CD14-positive monocyte (primary cell): Measurements from ENCODE around the gene ARHGEF37. TPM values are rescaled to one million over a fixed set of nuclear protein-coding genes. Genes with fewer than 3 reads are reported as not detected.

Experiments
- DNase-seq, 3 donors: peaks; one replicate each; pipeline ENCODE4 v3.0.0-alpha.2; 2011 to 2022
- H2AFZ ChIP-seq: 2 replicates; pipeline ENCODE4 v1.6.0; 2012; ENCODE audit warnings: mild to moderate bottlenecking, low read depth, low read length, inconsistent platforms; ENCODE audit not compliant: insufficient read depth, poor library complexity, severe bottlenecking
- H3K27ac ChIP-seq, 2 donors: 1 replicate in 1 of 2; 2 replicates in 1 of 2; pipeline ENCODE4 v1.5.1; 2012 to 2013; ENCODE audit warnings: low read length in 2 of 2, control low read depth in 1 of 2, inconsistent platforms in 1 of 2, low read depth in 1 of 2, mild to moderate bottlenecking in 1 of 2
- H3K27me3 ChIP-seq, 2 donors: one replicate each; pipeline versions ENCODE4 v1.6.0 to v1.6.1; 2011 to 2013; ENCODE audit warnings: low read length in 2 of 2; ENCODE audit not compliant: control insufficient read depth in 2 of 2, insufficient read depth in 2 of 2
- H3K36me3 ChIP-seq, 2 donors: replicated peaks in 1 of 2; 1 replicate in 1 of 2; 2 replicates in 1 of 2; pipeline versions ENCODE4 v1.5.1 to v1.6.1; 2012 to 2013; ENCODE audit warnings: low read length in 2 of 2, control low read depth in 1 of 2, inconsistent platforms in 1 of 2, mild to moderate bottlenecking in 1 of 2; ENCODE audit not compliant: insufficient read depth in 2 of 2, control insufficient read depth in 1 of 2
- H3K4me1 ChIP-seq, 2 donors: 1 replicate in 1 of 2; 2 replicates in 1 of 2; pipeline versions ENCODE4 v1.5.1 to v1.6.1; 2012 to 2013; ENCODE audit warnings: low read length in 2 of 2, control low read depth in 1 of 2, inconsistent platforms in 1 of 2, mild to moderate bottlenecking in 1 of 2, moderate library complexity in 1 of 2; ENCODE audit not compliant: insufficient read depth in 2 of 2, control insufficient read depth in 1 of 2
- H3K4me2 ChIP-seq: replicated peaks from 2 replicates; pipeline ENCODE3; 2012; ENCODE audit warnings: low read length, moderate library complexity, mild to moderate bottlenecking; ENCODE audit not compliant: poor library complexity, severe bottlenecking; ENCODE audit errors: extremely low read depth
- H3K4me3 ChIP-seq, 3 experiments: fragments of 200-600 bp in 1 of 3; sonication (generic) in 1 of 3; replicated peaks in 1 of 3; 1 replicate in 2 of 3; 2 replicates in 1 of 3; pipeline ENCODE4 v1.5.1; 2011 to 2013; ENCODE audit warnings: low read length in 3 of 3, mild to moderate bottlenecking in 3 of 3, control low read depth in 2 of 3, low read depth in 2 of 3, inconsistent platforms in 1 of 3, moderate library complexity in 1 of 3
- H3K79me2 ChIP-seq: 2 replicates; pipeline ENCODE4 v1.6.0; 2012; ENCODE audit warnings: mild to moderate bottlenecking, control low read depth, inconsistent platforms, low read length, moderate library complexity; ENCODE audit not compliant: insufficient read depth
- H3K9ac ChIP-seq: 2 replicates; pipeline ENCODE4 v1.6.0; 2017; ENCODE audit warnings: low read length, mild to moderate bottlenecking; ENCODE audit not compliant: insufficient read depth, poor library complexity, severe bottlenecking
- H3K9me3 ChIP-seq, 2 donors: replicated peaks in 1 of 2; 1 replicate in 1 of 2; 2 replicates in 1 of 2; pipeline versions ENCODE4 v1.5.1 to v1.6.1; 2012 to 2013; ENCODE audit warnings: low read length in 2 of 2, control low read depth in 1 of 2; ENCODE audit not compliant: control insufficient read depth in 1 of 2, insufficient read depth in 1 of 2
- H4K20me1 ChIP-seq: 2 replicates; pipeline ENCODE4 v1.6.0; 2012; ENCODE audit warnings: mild to moderate bottlenecking, low read length, control low read depth, moderate library complexity; ENCODE audit not compliant: insufficient read depth
- H3K27ac Mint-ChIP-seq, 7 donors: one replicate each; pipeline ENCODE4 v1.8.0; 2020; ENCODE audit warnings: mild to moderate bottlenecking in 7 of 7, mixed read lengths in 7 of 7, moderate library complexity in 6 of 7, inconsistent platforms in 2 of 7
- H3K27me3 Mint-ChIP-seq, 3 donors: one replicate each; pipeline ENCODE4 v1.8.0; 2021 to 2022; ENCODE audit warnings: low read depth in 3 of 3, mild to moderate bottlenecking in 3 of 3, mixed read lengths in 3 of 3, moderate library complexity in 3 of 3, inconsistent platforms in 1 of 3
- H3K36me3 Mint-ChIP-seq, 2 donors: one replicate each; pipeline ENCODE4 v1.8.0; 2020; ENCODE audit warnings: mixed read lengths in 2 of 2, inconsistent platforms in 1 of 2, mild to moderate bottlenecking in 1 of 2
- H3K4me1 Mint-ChIP-seq: one replicate; pipeline ENCODE4 v1.8.0; 2020; ENCODE audit warnings: mild to moderate bottlenecking, mixed read lengths
- H3K4me3 Mint-ChIP-seq, 2 donors: one replicate each; pipeline ENCODE4 v1.8.0; 2020; ENCODE audit warnings: mild to moderate bottlenecking in 2 of 2, mixed read lengths in 2 of 2, moderate library complexity in 1 of 2
- H3K9me3 Mint-ChIP-seq, 7 donors: one replicate each; pipeline ENCODE4 v1.8.0; 2020 to 2022; ENCODE audit warnings: mixed read lengths in 7 of 7, mild to moderate bottlenecking in 6 of 7, moderate library complexity in 6 of 7, inconsistent platforms in 2 of 7
- CTCF ChIP-seq: fragments of 200-600 bp; IDR thresholded peaks from one replicate; pipeline ENCODE4 v1.8.0; 2022; ENCODE audit warnings: antibody characterized with exemption, mild to moderate bottlenecking
- WGBS: methylation state at CpG from one replicate; pipeline ENCODE4 v1.1.5; 2013; ENCODE audit warnings: missing lambda C conversion rate; ENCODE audit not compliant: insufficient coverage; 5-methylcytosine and 5-hydroxymethylcytosine counted together
- intact Hi-C, 2 donors: fragments of 100-400 bp; cut with micrococcal nuclease; formaldehyde crosslinking; loops; one replicate each; pipeline versions ENCODE4 v1.15.0 to v1.15.1; 2023
- polyA plus RNA-seq, 3 donors: library from polyadenylated mRNA; depleted of rRNA in 1 of 3; unstranded in 2 of 3; stranded (reverse) in 1 of 3; fragments of 300-500 nt in 2 of 3; fragments of >200 nt in 1 of 3; fragmentation: Illumina TruSeq in 2 of 3; gene quantifications; 1 replicate in 2 of 3; 2 replicates in 1 of 3; pipeline ENCODE4 v1.2.3, GENCODE V29; 2012 to 2021

The ARHGEF37 gene
- polyA plus RNA-seq, 3 donors: not detected

GRCh38 chr5:149632311-149633251 is 51.3 kb downstream of the ARHGEF37 start:
- no peak for TF ChIP-seq CTCF
- H3K9me3 Mint-ChIP-seq: peaks cover 0 to 2% (median 0%) of the 10 kb centered on the region in 7 donors
- Histone ChIP-seq H3K4me3 (no peak overlapping the region), H4K20me1 (no peaks in the 10 kb centered on the region), H3K27me3 (no peaks in the 10 kb centered on the region), H3K9me3 (no peaks in the 10 kb centered on the region), H2AFZ (no peak overlapping the region), H3K27ac (no peak overlapping the region), H3K4me1 (peaks cover 4 to 6% of the 10 kb centered on the region in 2 donors), H3K36me3 (no peaks in the 10 kb centered on the region), H3K79me2 (no peaks in the 10 kb centered on the region), H3K4me2 (no peak overlapping the region), H3K9ac (no peak overlapping the region)
- H3K27ac Mint-ChIP-seq: no peak overlapping the region
- H3K4me1 Mint-ChIP-seq: peaks cover 5% of the 10 kb centered on the region
- intact Hi-C loops: loop anchor here in 1 of 2 donors (10.0 kb wide), 1 partner anchor 362 kb away; no protein-coding TSS in a partner anchor
- no peaks in the 10 kb centered on the region for H3K36me3 Mint-ChIP-seq
- H3K27me3 Mint-ChIP-seq: peaks cover 0 to 3% (median 0%) of the 10 kb centered on the region in 3 donors
- WGBS: 52% methylated on average over 7 of the region's 12 CpGs
- DNase-seq: no peak
- H3K4me3 Mint-ChIP-seq: no peak overlapping the region

- no peak overlapping the region for H2AFZ ChIP-seq
- Mint-ChIP-seq H3K27ac (no peak overlapping the region), H3K27me3 (peaks cover 0 to 2% (median 0%) of the 10 kb centered on the region in 3 donors), H3K9me3 (peaks cover 0 to 2% (median 0%) of the 10 kb centered on the region in 7 donors), H3K4me1 (peaks cover 5% of the 10 kb centered on the region), H3K4me3 (no peak overlapping the region), H3K36me3 (no peaks in the 10 kb centered on the region)
- H3K27me3 ChIP-seq: no peaks in the 10 kb centered on the region
- WGBS: 83% methylated on average over 5 of the region's 8 CpGs
- H3K4me3 ChIP-seq: no peak overlapping the region
- intact Hi-C loops: loop anchor here in 1 of 2 donors (10.0 kb wide), 1 partner anchor 361 kb away; no protein-coding TSS in a partner anchor
- H3K4me1 ChIP-seq: no peaks in the 10 kb centered on the region
- no peak for DNase-seq
- H3K4me2 ChIP-seq: no peak overlapping the region
- H3K79me2 ChIP-seq: no peaks in the 10 kb centered on the region
- no peak for TF ChIP-seq CTCF
- H3K36me3 ChIP-seq: no peaks in the 10 kb centered on the region
- H3K9me3 ChIP-seq: no peaks in the 10 kb centered on the region
- H3K9ac ChIP-seq: no peak overlapping the region
- no peaks in the 10 kb centered on the region for H4K20me1 ChIP-seq
- no peak overlapping the region for H3K27ac ChIP-seq
These were observed 52.4 kb downstream of the ARHGEF37 start for GRCh38 chr5:149633476-149634350.
